ENCODE data around the gene UQCRFS1.

GRCh38 chr19:29191005-29191404, 21.9 kb downstream of the UQCRFS1 start:
- TF ChIP-seq CTCF (IDR thresholded peaks at IDR 0.05): no peak
- no peak for TF ChIP-seq POLR2A (IDR thresholded peaks at IDR 0.05)

Measured in ovary (tissue), 3 donors.